ENCODE measurements around the gene MMP11. TPM values are rescaled to one million over a fixed set of nuclear protein-coding genes. Genes with fewer than 3 reads are reported as not detected.

MMP11 gene
- total RNA-seq, 1 experiment from 2014 or later: 7.4 TPM

DNA sequence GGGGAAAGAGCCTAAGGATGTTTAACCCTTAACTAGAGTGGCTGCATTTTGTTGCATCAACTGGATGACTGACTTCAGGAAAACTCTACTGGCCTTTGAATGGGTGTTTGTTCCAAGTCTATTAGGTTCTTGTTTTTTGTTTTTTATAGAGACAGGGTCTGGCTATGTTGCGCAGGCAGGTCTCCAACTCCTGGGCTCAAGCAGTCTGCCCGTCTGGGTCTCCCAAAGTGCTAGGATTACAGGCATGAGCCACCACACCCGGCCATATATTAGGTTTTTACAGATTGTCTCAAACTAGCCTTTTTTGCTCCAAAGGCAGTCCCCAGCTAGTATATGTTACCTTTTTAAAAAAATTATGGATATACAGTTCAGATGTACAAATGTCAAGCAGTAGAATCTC is 15.3 kb downstream of the MMP11 start:
- Histone ChIP-seq H3K4me1 (ENCODE audit: control insufficient read depth in 1 of 2, insufficient read depth in 2 of 2, low read length in 2 of 2) (peaks cover 14 to 25% of the 10 kb centered on the region in 2 experiments; a peak in 3 of 4 replicates), H3K9ac (ENCODE audit: low read length) (peak overlapping the region; percentile 98), H3K9me3 (ENCODE audit: control insufficient read depth in 1 of 2, insufficient read depth in 1 of 2, low read depth in 1 of 2, low read length in 2 of 2) (no peaks in the 10 kb centered on the region), H3K36me3 (ENCODE audit: control insufficient read depth in 1 of 2, insufficient read depth in 2 of 2, low read length in 2 of 2) (0 out of 4 replicates have a peak, but pooled peaks cover 0 to 5% of the 10 kb centered on the region in 2 experiments), H4K20me1 (ENCODE audit: insufficient read depth) (peaks cover 8% of the 10 kb centered on the region; the same call in 1 of the 2 replicates), H3K9me2 (ENCODE audit: insufficient read depth) (no peaks in the 10 kb centered on the region), H3K27me3 (ENCODE audit: insufficient read depth, low read length) (no peaks in the 10 kb centered on the region), H3K27ac (ENCODE audit: low read depth, low read length) (peak overlapping the region; percentile 98), H2AFZ (ENCODE audit: low read depth, low read length, poor library complexity, severe bottlenecking) (no peak overlapping the region), H3K4me3 (replicated peaks in 1 of 2; ENCODE audit: low read depth in 1 of 2, low read length in 2 of 2) (peak overlapping the region; percentile 77 to 89), H3K4me2 (ENCODE audit: low read length) (peak overlapping the region; percentile 92), H3K79me2 (ENCODE audit: insufficient read depth, low read length) (peaks cover 56% of the 10 kb centered on the region)
- ATAC-seq: no peak
- ChIA-PET POLR2A (interaction anchor here (2.6 kb wide), 1 partner anchor 17 kb away, joined by 8 read pairs; no protein-coding TSS in a partner anchor), RAD21 (ENCODE audit: low non-redundant PET in 1 of 2, low total read pairs in 2 of 2, uncharacterized antibody in 2 of 2, unreplicated experiment in 2 of 2) (no interaction called here), CTCF (no interaction called here)
- no peak for DNase-seq (ENCODE audit: low read depth, low spot score)
- intact Hi-C loops (cut with micrococcal nuclease): no loop called here
- TF ChIP-seq ZNF274 (IDR thresholded peaks at IDR 0.05; ENCODE audit: low read depth, low read length) (no peak), SIN3A (IDR thresholded peaks at IDR 0.05; ENCODE audit: low read depth) (no peak), CEBPB (IDR thresholded peaks at IDR 0.05; ENCODE audit: low read depth) (no peak), FOSL1 (IDR thresholded peaks at IDR 0.05; ENCODE audit: low read depth) (no peak), ELF1 (IDR thresholded peaks at IDR 0.05; ENCODE audit: borderline replicate concordance, low read depth) (no peak), CBX3 (IDR thresholded peaks at IDR 0.05; ENCODE audit: low read depth) (no peak), POLR2A (IDR thresholded peaks at IDR 0.05; ENCODE audit: borderline replicate concordance, extremely low read depth, insufficient read depth, insufficient read length) (no peak), SRF (IDR thresholded peaks at IDR 0.05; ENCODE audit: low read depth) (no peak), JUND (IDR thresholded peaks at IDR 0.05) (no peak), ZFX (IDR thresholded peaks at IDR 0.05) (no peak), EZH2 (IDR thresholded peaks at IDR 0.05) (no peak), EZH2phosphoT487 (IDR thresholded peaks at IDR 0.05; ENCODE audit: borderline replicate concordance) (no peak), TCF7L2 (IDR thresholded peaks at IDR 0.05; ENCODE audit: borderline replicate concordance, extremely low read depth, insufficient read depth, insufficient read length) (no peak)
- TF ChIP-seq, protein P1, sequence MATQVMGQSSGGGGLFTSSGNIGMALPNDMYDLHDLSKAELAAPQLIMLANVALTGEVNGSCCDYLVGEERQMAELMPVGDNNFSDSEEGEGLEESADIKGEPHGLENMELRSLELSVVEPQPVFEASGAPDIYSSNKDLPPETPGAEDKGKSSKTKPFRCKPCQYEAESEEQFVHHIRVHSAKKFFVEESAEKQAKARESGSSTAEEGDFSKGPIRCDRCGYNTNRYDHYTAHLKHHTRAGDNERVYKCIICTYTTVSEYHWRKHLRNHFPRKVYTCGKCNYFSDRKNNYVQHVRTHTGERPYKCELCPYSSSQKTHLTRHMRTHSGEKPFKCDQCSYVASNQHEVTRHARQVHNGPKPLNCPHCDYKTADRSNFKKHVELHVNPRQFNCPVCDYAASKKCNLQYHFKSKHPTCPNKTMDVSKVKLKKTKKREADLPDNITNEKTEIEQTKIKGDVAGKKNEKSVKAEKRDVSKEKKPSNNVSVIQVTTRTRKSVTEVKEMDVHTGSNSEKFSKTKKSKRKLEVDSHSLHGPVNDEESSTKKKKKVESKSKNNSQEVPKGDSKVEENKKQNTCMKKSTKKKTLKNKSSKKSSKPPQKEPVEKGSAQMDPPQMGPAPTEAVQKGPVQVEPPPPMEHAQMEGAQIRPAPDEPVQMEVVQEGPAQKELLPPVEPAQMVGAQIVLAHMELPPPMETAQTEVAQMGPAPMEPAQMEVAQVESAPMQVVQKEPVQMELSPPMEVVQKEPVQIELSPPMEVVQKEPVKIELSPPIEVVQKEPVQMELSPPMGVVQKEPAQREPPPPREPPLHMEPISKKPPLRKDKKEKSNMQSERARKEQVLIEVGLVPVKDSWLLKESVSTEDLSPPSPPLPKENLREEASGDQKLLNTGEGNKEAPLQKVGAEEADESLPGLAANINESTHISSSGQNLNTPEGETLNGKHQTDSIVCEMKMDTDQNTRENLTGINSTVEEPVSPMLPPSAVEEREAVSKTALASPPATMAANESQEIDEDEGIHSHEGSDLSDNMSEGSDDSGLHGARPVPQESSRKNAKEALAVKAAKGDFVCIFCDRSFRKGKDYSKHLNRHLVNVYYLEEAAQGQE (IDR thresholded peaks at IDR 0.05; ENCODE audit: low read depth): no peak
- TF ChIP-seq, protein P2, sequence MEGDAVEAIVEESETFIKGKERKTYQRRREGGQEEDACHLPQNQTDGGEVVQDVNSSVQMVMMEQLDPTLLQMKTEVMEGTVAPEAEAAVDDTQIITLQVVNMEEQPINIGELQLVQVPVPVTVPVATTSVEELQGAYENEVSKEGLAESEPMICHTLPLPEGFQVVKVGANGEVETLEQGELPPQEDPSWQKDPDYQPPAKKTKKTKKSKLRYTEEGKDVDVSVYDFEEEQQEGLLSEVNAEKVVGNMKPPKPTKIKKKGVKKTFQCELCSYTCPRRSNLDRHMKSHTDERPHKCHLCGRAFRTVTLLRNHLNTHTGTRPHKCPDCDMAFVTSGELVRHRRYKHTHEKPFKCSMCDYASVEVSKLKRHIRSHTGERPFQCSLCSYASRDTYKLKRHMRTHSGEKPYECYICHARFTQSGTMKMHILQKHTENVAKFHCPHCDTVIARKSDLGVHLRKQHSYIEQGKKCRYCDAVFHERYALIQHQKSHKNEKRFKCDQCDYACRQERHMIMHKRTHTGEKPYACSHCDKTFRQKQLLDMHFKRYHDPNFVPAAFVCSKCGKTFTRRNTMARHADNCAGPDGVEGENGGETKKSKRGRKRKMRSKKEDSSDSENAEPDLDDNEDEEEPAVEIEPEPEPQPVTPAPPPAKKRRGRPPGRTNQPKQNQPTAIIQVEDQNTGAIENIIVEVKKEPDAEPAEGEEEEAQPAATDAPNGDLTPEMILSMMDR (IDR thresholded peaks at IDR 0.05 in 2 of 3, conservative IDR thresholded peaks at IDR 0.05 in 1 of 3; ENCODE audit: borderline replicate concordance in 1 of 3, insufficient read depth in 1 of 3, low read depth in 2 of 3, low read length in 2 of 3): no peak
- TF ChIP-seq, protein P3, sequence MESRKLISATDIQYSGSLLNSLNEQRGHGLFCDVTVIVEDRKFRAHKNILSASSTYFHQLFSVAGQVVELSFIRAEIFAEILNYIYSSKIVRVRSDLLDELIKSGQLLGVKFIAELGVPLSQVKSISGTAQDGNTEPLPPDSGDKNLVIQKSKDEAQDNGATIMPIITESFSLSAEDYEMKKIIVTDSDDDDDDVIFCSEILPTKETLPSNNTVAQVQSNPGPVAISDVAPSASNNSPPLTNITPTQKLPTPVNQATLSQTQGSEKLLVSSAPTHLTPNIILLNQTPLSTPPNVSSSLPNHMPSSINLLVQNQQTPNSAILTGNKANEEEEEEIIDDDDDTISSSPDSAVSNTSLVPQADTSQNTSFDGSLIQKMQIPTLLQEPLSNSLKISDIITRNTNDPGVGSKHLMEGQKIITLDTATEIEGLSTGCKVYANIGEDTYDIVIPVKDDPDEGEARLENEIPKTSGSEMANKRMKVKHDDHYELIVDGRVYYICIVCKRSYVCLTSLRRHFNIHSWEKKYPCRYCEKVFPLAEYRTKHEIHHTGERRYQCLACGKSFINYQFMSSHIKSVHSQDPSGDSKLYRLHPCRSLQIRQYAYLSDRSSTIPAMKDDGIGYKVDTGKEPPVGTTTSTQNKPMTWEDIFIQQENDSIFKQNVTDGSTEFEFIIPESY (IDR thresholded peaks at IDR 0.05; ENCODE audit: extremely low read depth, insufficient replicate concordance, low read length): no peak
- BruUV-seq (replicated peaks): TSS peak; percentile 62

All from HCT116 (cell line).